NOMO-1 (cell line): ENCODE data around the gene CACNA1D.

Source experiments
- DNase-seq, 2 experiments: peaks; one replicate each; lab custom pipeline; 2025; ENCODE audit not compliant: unreplicated experiment in 2 of 2; lab: John Stamatoyannopoulos, UW

The CACNA1D gene

GRCh38 chr3:53708001-53708621 is 213.7 kb downstream of the CACNA1D start:
- peak; percentile 18 for DNase-seq

- no peak for DNase-seq
Measured at GRCh38 chr3:53709256-53709655, 214.8 kb downstream of the CACNA1D start.

GRCh38 chr3:53709860-53710674 is 215.7 kb downstream of the CACNA1D start:
- DNase-seq, result peak; percentile 43 to 68

GRCh38 chr3:53711387-53711786 is 217.0 kb downstream of the CACNA1D start:
- no peak for DNase-seq

GRCh38 chr3:53712817-53713388 is 218.5 kb downstream of the CACNA1D start:
- DNase-seq, result no peak

- no peak for DNase-seq
Measured at GRCh38 chr3:53713626-53714025, 219.2 kb downstream of the CACNA1D start.

- DNase-seq, result no peak
Measured at GRCh38 chr3:53715815-53716483, 221.5 kb downstream of the CACNA1D start.

- DNase-seq, result peak; percentile 36 to 66
Measured at GRCh38 chr3:53716998-53717397, 222.6 kb downstream of the CACNA1D start.

GRCh38 chr3:53718462-53718861 is 224.1 kb downstream of the CACNA1D start:
- DNase-seq, result no peak

GRCh38 chr3:53719796-53720195 is 225.4 kb downstream of the CACNA1D start:
- no peak for DNase-seq

GRCh38 chr3:53721187-53722119 is 227.0 kb downstream of the CACNA1D start:
- DNase-seq, result no peak

GRCh38 chr3:53724566-53724965 is 230.2 kb downstream of the CACNA1D start:
- no peak for DNase-seq

- no peak for DNase-seq
Measured at GRCh38 chr3:53725387-53725995, 231.1 kb downstream of the CACNA1D start.

- no peak for DNase-seq
Measured at GRCh38 chr3:53726643-53727042, 232.2 kb downstream of the CACNA1D start.

GRCh38 chr3:53728606-53729005 is 234.2 kb downstream of the CACNA1D start:
- DNase-seq, result no peak

GRCh38 chr3:53729159-53729558 is 234.7 kb downstream of the CACNA1D start:
- DNase-seq, result no peak

- DNase-seq, result no peak
Measured at GRCh38 chr3:53729618-53730017, 235.2 kb downstream of the CACNA1D start.

GRCh38 chr3:53730576-53730975 is 236.2 kb downstream of the CACNA1D start:
- no peak for DNase-seq

- DNase-seq, result no peak
Measured at GRCh38 chr3:53731934-53732624, 237.7 kb downstream of the CACNA1D start.
